Activated CD4-positive, CD25-positive, alpha-beta regulatory T cell treated with anti-CD3 and anti-CD28 coated beads, Interleukin-2, amount 50 U/mL, for 24 hours (primary cell): ENCODE data around the gene ACTL7B.
"Not testable (repeated sequence)": the region's sequence is repeated elsewhere in the genome, so short reads cannot be mapped to it uniquely, and the experiment has no call there.

Experiments
- ATAC-seq, 2 donors: fragments of 150-1000 bp; cut with Tn5 transposase; one replicate each; pipeline ENCODE4 v1.10.0; 2021; ENCODE audit warnings: mild to moderate bottlenecking in 1 of 2, moderate library complexity in 1 of 2

ACTL7B gene

DNA sequence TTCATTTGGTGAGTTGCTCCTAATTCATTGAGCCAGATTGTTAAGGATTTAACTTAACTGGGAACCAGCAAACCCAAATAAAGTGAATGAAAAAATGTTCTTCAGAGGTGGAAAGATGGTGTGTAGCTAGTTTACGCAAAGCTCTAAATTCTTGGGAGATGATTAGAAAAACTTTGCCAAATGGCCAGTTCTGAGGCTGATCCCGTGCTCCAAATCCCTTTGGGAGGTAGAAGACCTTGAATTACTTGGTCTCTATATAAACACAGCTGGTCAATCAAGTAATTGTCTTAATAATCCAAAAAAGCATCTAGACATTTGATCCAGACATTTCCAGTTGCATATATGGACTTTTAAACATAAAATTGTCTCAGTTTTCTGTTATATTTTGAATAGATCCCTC, 11.4 kb downstream of the ACTL7B start:
- ATAC-seq: no peak

DNA sequence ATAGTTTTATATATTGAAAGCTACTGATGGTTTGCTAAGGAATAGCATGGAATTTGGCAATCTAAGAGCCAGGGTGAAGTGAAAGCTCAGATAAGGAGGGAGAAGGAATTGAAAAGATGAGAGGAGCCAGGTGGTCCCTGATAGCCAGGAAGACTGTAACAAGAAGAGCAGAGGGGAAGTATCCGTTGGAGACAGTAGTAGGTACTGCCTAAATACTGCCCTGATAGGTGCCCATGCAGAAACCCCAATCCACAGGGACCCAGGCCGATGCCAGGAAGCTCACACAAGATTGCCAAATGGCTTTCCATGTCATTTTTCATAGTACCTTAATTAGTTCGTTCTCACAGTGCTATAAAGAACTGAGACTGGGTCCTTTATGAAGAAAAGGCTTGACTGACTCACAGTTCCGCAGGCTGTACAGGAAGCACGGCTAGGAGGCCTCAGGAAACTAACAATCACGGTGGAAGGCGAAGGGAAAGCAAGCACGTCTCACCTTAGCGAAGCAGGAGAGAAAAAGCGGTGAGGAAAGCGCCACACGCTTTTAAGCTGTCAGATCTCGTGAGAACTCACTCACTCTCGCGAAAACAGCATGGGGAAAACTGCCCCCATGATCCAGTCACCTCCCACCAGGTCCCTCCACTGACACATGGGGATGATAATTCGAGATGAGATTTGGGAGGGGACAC, 13.0 kb downstream of the ACTL7B start:
- ATAC-seq: no peak

GRCh38 chr9:108839561-108839960, 16.2 kb downstream of the ACTL7B start:
- not testable (repeated sequence) for ATAC-seq

DNA sequence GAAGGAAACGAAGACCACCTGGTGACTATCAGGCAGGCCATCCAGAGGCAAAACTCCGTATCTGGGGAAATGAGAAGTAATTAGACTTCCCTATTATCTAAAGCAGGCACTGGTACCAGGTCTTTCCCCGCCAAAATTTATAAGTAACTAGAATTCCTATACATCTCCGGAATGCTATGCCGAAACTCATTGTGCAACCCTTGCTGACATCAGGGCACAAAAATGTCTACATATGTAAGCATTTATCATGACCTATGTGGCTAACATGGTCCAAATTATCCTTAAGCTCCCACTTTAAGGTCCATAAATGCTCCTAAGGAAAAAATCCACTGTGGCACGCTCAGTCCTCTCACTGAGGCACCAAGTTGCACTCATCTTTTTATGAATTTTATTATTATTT, 17.8 kb downstream of the ACTL7B start:
- no peak for ATAC-seq

GRCh38 chr9:108837530-108837929, 18.3 kb downstream of the ACTL7B start:
- ATAC-seq: no peak

GRCh38 chr9:108836781-108837180, 19.0 kb downstream of the ACTL7B start:
- ATAC-seq: no peak

GRCh38 chr9:108836319-108836718, 19.5 kb downstream of the ACTL7B start:
- no peak for ATAC-seq

DNA sequence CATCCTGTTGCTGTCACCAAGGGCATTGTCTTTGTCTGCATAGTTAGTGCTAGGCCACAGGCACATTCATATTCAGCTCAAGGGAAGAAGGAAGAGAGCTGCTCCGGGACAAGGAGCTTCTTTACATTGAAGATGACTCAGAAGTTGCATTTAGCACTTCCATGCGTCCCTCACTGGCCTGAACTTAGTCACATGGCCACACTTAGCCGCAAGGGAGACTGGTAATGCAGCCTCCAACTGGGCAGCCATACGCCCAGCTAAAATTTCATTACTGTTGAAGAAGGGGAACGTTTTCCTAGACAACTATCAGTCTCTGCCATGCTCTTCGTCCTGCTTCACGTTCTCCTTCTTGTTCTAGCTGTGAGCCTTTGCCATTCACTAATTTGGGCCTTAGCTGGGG, 20.0 kb downstream of the ACTL7B start:
- no peak for ATAC-seq

DNA sequence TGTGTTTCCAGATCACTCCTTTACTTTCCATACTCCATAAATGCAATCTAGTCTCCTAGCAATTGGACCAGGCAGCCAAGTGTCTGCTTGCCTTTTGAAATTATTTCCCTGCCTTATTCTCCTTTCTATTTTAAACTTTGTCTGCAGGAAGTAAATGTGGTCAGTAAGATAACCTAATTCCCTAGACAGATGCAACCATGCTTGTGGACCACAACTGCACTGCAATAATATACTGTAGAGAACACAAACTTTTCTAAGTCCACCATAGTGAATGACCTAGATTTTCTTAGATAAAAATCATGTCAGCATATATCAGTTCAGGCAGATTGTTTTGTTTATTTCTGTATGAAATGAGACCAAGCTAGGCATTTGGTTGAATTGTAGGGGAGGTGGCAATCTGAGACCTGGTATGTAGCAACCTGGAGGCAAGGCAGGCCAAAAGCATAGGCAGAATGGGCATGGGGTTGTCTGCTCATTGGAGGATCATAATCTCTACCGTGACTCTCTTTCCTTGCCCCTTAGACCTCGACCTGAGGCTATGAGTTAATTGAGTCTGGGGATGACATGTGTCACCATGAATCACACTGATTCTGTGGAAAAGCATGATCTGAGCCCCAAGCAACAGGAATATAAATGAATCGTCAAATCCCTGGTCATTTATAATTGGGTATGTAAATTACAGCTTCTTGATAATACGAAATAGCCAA, 20.7 kb downstream of the ACTL7B start:
- no peak for ATAC-seq

DNA sequence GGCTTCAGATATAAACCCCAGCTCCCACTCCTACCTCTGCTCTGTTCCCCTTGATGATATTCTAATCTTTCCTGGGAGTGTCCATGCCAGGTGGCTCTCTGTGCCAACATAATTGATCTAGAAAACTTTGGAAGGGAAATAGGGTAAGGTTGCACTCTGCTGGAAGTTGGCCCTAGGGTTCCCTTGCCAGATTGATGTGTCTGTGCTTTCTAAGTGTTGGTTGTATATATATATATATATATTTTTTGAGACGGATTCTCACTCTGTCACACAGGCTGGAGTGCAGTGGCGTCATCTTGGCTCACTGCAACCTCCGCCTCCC, 23.6 kb downstream of the ACTL7B start:
- ATAC-seq: no peak

GRCh38 chr9:108831496-108832178, 24.1 kb downstream of the ACTL7B start:
- no peak for ATAC-seq

- no peak for ATAC-seq
Observed at GRCh38 chr9:108830272-108830671, 25.5 kb downstream of the ACTL7B start.

DNA sequence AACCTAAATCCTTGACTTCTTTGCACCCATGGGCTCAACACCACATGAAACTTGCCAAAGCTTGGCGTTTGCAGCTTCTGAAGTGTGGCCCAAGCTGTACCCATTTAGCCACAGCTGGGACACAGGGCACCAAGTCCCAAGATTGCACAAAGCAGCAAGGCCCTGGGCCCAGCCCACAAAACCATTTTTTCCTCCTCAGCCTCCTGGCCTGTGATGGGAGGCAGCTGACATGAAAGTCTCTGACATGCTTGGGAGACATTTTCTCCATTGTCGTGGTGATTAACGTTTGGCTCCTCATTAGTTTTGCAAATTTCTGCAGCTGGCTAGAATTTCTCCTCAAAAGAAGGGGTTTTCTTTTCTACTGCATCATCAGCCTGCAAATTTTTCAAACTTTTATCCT, 32.0 kb downstream of the ACTL7B start:
- ATAC-seq: no peak

DNA sequence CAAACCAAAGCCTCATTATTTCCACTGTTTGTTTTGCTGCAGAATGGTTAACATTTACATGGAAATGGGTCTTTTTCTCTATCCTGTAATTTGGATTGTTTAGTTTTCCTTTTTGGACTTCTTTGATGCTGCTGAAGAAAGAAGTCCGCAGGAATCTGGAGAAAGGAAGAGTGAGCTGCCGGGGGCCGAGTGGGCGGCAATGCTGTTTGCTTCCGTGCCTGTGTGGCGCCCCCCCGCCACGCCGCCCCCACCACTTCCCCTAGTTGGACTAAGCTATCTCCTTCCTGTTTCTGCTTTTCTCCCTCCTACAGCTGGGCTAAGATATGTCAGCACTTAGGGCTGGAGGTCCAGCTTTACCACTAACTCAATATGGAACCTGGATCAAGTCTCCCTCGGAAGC, 39.7 kb downstream of the ACTL7B start:
- ATAC-seq: no peak

GRCh38 chr9:108815156-108815555, 40.6 kb downstream of the ACTL7B start:
- no peak for ATAC-seq

DNA sequence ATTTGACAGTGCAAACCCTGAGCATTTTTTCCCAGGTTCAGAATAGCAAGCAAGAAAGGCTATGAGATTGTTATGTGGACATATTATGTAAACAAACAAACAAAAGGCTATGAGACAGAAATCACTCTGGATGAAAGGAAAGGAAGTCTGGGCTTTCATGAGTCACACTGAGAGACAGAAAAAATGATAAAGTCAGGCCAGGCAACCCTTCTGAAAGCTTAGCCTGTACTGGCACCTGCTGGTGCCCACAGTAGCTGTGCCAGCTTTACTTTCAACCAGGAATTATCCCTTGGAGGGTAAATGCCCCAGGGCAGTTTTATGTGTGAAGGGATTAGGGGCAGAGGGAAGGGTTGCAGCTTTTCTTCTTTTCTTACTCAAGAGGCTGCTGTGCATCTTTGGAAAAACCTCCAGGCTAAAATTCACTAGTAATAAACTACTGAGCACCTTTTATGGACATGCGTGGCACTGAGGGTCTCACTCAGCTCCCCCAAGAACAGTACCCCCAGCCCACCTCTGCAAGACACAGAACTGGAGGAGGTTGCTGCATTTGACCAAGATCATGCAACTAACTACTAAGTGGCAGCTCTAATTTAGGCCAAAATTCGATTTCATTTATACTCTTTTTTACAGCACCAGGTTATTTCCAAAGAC, 41.7 kb downstream of the ACTL7B start:
- ATAC-seq: no peak

DNA sequence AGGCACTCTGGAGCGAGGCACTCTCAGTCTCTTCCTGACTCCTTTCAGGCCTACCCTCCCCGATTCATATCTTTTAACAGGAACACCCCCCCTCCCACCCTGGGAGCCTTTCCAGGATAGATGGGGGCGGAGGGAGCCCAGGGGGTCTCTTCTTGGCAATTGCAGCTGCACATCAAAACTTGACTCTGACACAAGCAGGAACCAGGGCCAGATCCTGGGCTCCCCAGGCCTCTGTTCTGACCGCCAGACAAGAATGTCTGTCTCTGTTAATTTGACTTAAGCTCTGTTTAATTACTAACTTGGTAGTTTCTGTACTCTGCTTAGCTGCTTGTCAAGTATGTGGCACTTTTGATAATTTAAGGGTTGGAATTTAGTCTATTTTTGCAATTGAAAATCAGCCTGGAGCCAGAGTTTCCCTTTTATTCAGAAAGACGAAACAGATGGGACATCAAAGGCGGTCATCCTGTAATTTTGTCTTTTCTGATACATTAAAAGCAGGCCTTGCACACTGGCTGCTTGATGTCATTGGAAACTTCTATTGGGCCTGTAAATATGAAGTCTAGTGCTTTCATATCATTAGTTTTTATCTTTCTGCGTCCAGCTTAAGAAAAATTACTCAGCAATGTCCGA, 43.3 kb downstream of the ACTL7B start:
- ATAC-seq: no peak

DNA sequence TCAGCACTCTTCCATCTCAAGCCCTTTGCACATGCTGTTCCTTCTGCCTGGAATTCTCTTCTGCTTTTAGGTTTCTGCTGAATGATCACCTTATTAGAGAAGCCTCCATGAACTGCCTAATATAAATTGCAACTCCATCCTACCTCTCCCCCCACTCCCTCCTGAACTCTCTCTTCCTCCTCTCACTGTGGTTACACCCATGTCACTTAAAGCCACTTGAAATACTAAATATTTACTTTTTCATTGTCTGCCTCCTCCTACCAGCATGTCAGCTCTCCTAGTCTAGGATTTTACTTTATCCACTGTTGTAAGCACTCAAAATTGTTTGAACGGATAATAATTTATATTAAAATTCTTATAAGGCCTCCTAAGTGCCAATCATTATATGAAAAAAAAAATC, 43.8 kb downstream of the ACTL7B start:
- ATAC-seq: no peak

GRCh38 chr9:108809269-108809668, 46.5 kb downstream of the ACTL7B start:
- ATAC-seq: no peak
